IMR-90 (cell line): ENCODE data around the gene DIAPH2.

Experiments
- CEBPB ChIP-seq: IDR thresholded peaks from 2 replicates; pipeline ENCODE4 v1.6.1; 2012; ENCODE audit warnings: low read depth, low read length, improper control_type of control experiment
- CHD1 ChIP-seq: IDR thresholded peaks from 2 replicates; pipeline ENCODE4 v1.6.1; 2012; ENCODE audit warnings: low read depth, low read length, improper control_type of control experiment
- FOS ChIP-seq: fragments of 150-350 bp; IDR thresholded peaks from 2 replicates; pipeline ENCODE4 v1.6.1; 2016; ENCODE audit warnings: low read depth, low read length
- MAFK ChIP-seq: IDR thresholded peaks from 2 replicates; pipeline ENCODE4 v1.6.1; 2012; ENCODE audit warnings: low read depth, low read length, improper control_type of control experiment
- MXI1 ChIP-seq: IDR thresholded peaks from 2 replicates; pipeline ENCODE4 v1.6.1; 2012; ENCODE audit warnings: low read depth, mild to moderate bottlenecking, low read length, moderate library complexity, borderline replicate concordance
- POLR2A ChIP-seq: IDR thresholded peaks from 2 replicates; pipeline ENCODE4 v1.6.1; 2012; ENCODE audit warnings: mild to moderate bottlenecking, low read depth, low read length
- RAD21 ChIP-seq: IDR thresholded peaks from 2 replicates; pipeline ENCODE4 v1.6.1; 2012; ENCODE audit warnings: low read length, improper control_type of control experiment
- RCOR1 ChIP-seq: IDR thresholded peaks from 2 replicates; pipeline ENCODE4 v1.6.1; 2012; ENCODE audit warnings: mild to moderate bottlenecking, low read length, improper control_type of control experiment; ENCODE audit not compliant: insufficient replicate concordance
- RFX5 ChIP-seq: IDR thresholded peaks from 2 replicates; pipeline ENCODE4 v1.8.0; 2012; ENCODE audit warnings: low read depth, mild to moderate bottlenecking, low read length, moderate library complexity
- SMC3 ChIP-seq: fragments of 150-350 bp; IDR thresholded peaks from 2 replicates; pipeline ENCODE4 v1.6.1; 2016; ENCODE audit warnings: low read depth, mild to moderate bottlenecking, antibody characterized with exemption, low read length, moderate library complexity
- TF ChIP-seq, protein P1 (sequence below): conservative IDR thresholded peaks from 2 replicates; pipeline ENCODE4 v1.5.1; 2012; ENCODE audit warnings: mild to moderate bottlenecking, low read depth, low read length, improper control_type of control experiment
- TF ChIP-seq, protein P2 (sequence below): fragments of 150-350 bp; IDR thresholded peaks from 2 replicates; pipeline ENCODE4 v1.6.1; 2016; ENCODE audit warnings: low read depth, mild to moderate bottlenecking, low read length, moderate library complexity, borderline replicate concordance
- TF ChIP-seq, protein P3 (sequence below): fragments of 150-350 bp; IDR thresholded peaks from 2 replicates; pipeline ENCODE4 v1.6.1; 2017; ENCODE audit warnings: mild to moderate bottlenecking, antibody characterized with exemption, low read length, low read depth

DNA sequence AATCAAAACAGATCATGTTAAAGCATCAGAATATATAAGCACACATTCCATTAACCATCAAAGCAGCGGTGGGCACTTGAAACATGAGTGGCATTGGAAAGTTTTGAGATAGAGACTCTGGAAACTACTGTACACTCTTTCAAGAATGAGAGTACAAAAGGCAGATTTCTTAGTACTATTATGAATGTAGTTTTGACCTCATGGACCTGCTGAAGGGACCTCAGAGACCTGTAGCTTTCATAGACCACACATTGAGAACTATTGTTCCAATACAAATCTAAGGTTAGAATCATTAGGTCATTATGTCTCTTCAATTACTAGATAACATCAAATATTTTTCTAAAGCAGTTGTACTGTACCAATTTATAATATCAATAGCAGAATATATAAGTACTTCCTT lies 482.7 kb downstream of the DIAPH2 start:
- TF ChIP-seq, protein P1, sequence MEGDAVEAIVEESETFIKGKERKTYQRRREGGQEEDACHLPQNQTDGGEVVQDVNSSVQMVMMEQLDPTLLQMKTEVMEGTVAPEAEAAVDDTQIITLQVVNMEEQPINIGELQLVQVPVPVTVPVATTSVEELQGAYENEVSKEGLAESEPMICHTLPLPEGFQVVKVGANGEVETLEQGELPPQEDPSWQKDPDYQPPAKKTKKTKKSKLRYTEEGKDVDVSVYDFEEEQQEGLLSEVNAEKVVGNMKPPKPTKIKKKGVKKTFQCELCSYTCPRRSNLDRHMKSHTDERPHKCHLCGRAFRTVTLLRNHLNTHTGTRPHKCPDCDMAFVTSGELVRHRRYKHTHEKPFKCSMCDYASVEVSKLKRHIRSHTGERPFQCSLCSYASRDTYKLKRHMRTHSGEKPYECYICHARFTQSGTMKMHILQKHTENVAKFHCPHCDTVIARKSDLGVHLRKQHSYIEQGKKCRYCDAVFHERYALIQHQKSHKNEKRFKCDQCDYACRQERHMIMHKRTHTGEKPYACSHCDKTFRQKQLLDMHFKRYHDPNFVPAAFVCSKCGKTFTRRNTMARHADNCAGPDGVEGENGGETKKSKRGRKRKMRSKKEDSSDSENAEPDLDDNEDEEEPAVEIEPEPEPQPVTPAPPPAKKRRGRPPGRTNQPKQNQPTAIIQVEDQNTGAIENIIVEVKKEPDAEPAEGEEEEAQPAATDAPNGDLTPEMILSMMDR: no peak
- TF ChIP-seq MAFK (no peak), CEBPB (no peak), POLR2A (no peak), SMC3 (no peak), RAD21 (no peak), RCOR1 (no peak), MXI1 (no peak), RFX5 (no peak), CHD1 (no peak), FOS (no peak)
- TF ChIP-seq, protein P2, sequence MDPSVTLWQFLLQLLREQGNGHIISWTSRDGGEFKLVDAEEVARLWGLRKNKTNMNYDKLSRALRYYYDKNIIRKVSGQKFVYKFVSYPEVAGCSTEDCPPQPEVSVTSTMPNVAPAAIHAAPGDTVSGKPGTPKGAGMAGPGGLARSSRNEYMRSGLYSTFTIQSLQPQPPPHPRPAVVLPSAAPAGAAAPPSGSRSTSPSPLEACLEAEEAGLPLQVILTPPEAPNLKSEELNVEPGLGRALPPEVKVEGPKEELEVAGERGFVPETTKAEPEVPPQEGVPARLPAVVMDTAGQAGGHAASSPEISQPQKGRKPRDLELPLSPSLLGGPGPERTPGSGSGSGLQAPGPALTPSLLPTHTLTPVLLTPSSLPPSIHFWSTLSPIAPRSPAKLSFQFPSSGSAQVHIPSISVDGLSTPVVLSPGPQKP: no peak
- TF ChIP-seq, protein P3, sequence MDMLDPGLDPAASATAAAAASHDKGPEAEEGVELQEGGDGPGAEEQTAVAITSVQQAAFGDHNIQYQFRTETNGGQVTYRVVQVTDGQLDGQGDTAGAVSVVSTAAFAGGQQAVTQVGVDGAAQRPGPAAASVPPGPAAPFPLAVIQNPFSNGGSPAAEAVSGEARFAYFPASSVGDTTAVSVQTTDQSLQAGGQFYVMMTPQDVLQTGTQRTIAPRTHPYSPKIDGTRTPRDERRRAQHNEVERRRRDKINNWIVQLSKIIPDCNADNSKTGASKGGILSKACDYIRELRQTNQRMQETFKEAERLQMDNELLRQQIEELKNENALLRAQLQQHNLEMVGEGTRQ: no peak
